Measurements from ENCODE around the gene UCK2. TPM values are rescaled to one million over a fixed set of nuclear protein-coding genes. Genes with fewer than 3 reads are reported as not detected.

Gene UCK2
- total and polyA plus RNA-seq, 2 of the 8 experiments (the other 6 are each of a cell fraction or from before 2014, with no cell fraction given) = 103 to 109 TPM

- WGBS, 2 experiments (ENCODE audit: extremely low coverage in 1 of 2, insufficient coverage in 1 of 2, insufficient read length in 1 of 2, insufficient replicate concordance in 2 of 2, low coverage in 1 of 2, low lambda C conversion rate in 2 of 2, missing lambda C conversion rate in 1 of 2) = 95% methylated on average over 9 of the region's 9 CpGs; no CpG with 5 or more reads in 1 of the 2 experiments
- Histone ChIP-seq H2BK12ac (ENCODE audit: low read depth, low read length) (no peak overlapping the region), H4K20me1 (replicated peaks in 1 of 2; ENCODE audit: control insufficient read depth in 1 of 2, insufficient read depth in 2 of 2, low read length in 2 of 2) (peaks cover 7 to 10% of the 10 kb centered on the region in 2 experiments)
These were observed 50.0 kb downstream of the UCK2 start for GRCh38 chr1:165877411-165877810.

More at GRCh38 chr1:165877411-165877810, 50.0 kb downstream of the UCK2 start:
- no peaks in the 10 kb centered on the region for H3K27me3 ChIP-seq (replicated peaks in 1 of 4; ENCODE audit: control insufficient read depth in 3 of 4, extremely low read depth in 1 of 4, insufficient read depth in 3 of 4, low read length in 3 of 4)
- no peak overlapping the region for H2BK120ac ChIP-seq (replicated peaks; ENCODE audit: low read depth, low read length)
- H3K23ac ChIP-seq (ENCODE audit: insufficient read length) = no peak overlapping the region
- TF ChIP-seq ZNF274 (IDR thresholded peaks at IDR 0.05; ENCODE audit: borderline replicate concordance, extremely low read depth, low read length) = no peak
- 0 out of 2 replicates have a peak, but pooled peaks have one; percentile 17 for TF ChIP-seq KDM1A (IDR thresholded peaks at IDR 0.05; ENCODE audit: borderline replicate concordance, low read length)
- no peak overlapping the region for H2BK15ac ChIP-seq (ENCODE audit: low read length)
- FAIRE-seq (no peak), DNase-seq (ENCODE audit: low read depth in 1 of 2, low spot score in 2 of 2) (no peak)
- H3K18ac ChIP-seq (ENCODE audit: extremely low read depth, low read length) = no peak overlapping the region
- H2BK20ac ChIP-seq (ENCODE audit: low read length) = no peak overlapping the region
- no peaks in the 10 kb centered on the region for H3K23me2 ChIP-seq (ENCODE audit: low read depth, low read length)
- peaks cover 21 to 100% of the 10 kb centered on the region in 2 experiments for H3K79me2 ChIP-seq (ENCODE audit: control insufficient read depth in 1 of 2, insufficient read depth in 2 of 2, low read length in 2 of 2)
- H3K4me2 ChIP-seq (ENCODE audit: insufficient read depth in 1 of 2, low read depth in 2 of 2, low read length in 2 of 2) = no peak overlapping the region
- H4K5ac ChIP-seq (ENCODE audit: insufficient read length, low read depth, low read length) = no peak overlapping the region
- H4K91ac ChIP-seq (replicated peaks; ENCODE audit: insufficient read length, low read length) = no peak overlapping the region
- H3K9ac ChIP-seq (replicated peaks in 1 of 4; ENCODE audit: extremely low read depth in 1 of 4, low read depth in 3 of 4, low read length in 3 of 4) = no peak overlapping the region
- no peak overlapping the region for H2AFZ ChIP-seq (ENCODE audit: low read length)
- H3K27ac ChIP-seq (ENCODE audit: low read depth, low read length) = no peak overlapping the region
- ChIA-PET POLR2A (ENCODE audit: partially characterized antibody) (no interaction called here), CTCF (ENCODE audit: partially characterized antibody) (interaction anchor here (0.6 to 1.3 kb wide), 4 partner anchors 12 to 144 kb away, joined by 3 to 4 read pairs (median 3); no protein-coding TSS in a partner anchor)
- no peak overlapping the region for H4K8ac ChIP-seq (ENCODE audit: extremely low read depth, insufficient read depth, low read length)
- H2BK5ac ChIP-seq (ENCODE audit: low read depth, low read length) = no peak overlapping the region
- no peak overlapping the region for H3K14ac ChIP-seq (ENCODE audit: insufficient read length)
- no peak overlapping the region for H3K56ac ChIP-seq (replicated peaks; ENCODE audit: insufficient read length, low read depth, low read length)
- H3K36me3 ChIP-seq (ENCODE audit: control insufficient read depth in 2 of 4, insufficient read depth in 4 of 4, low read length in 3 of 4) = peaks cover 0 to 22% (median 3%) of the 10 kb centered on the region in 4 experiments; a peak in 3 of 8 replicates
- H3K79me1 ChIP-seq (ENCODE audit: low read depth, low read length) = 0 out of 2 replicates have a peak, but pooled peaks cover 3% of the 10 kb centered on the region
- H3K9me3 ChIP-seq (ENCODE audit: insufficient read depth in 2 of 2, low read depth in 1 of 2, low read length in 1 of 2) = peaks cover 8 to 15% of the 10 kb centered on the region in 2 experiments
- H3K4ac ChIP-seq (replicated peaks; ENCODE audit: insufficient read length, low read depth, low read length) = no peak overlapping the region
- H3K4me1 ChIP-seq (replicated peaks in 1 of 4; ENCODE audit: control insufficient read depth in 3 of 4, insufficient read depth in 4 of 4, low read length in 3 of 4) = peaks cover 0 to 8% (median 2%) of the 10 kb centered on the region in 4 experiments; a peak in 1 of 7 replicates
- no peak overlapping the region for H3K4me3 ChIP-seq (ENCODE audit: extremely low read depth in 1 of 4, insufficient read depth in 2 of 4, low read depth in 3 of 4, low read length in 4 of 4)
- no peak overlapping the region for H2AK5ac ChIP-seq (ENCODE audit: low read depth, low read length)

Measured in H1 (cell line).